ENCODE measurements around the gene DENND5B. TPM values are rescaled to one million over a fixed set of nuclear protein-coding genes. Genes with fewer than 3 reads are reported as not detected.
A peak's percentile ranks its signal among the peaks of the same experiment; 100 is the strongest.

DENND5B gene
- total and polyA plus RNA-seq, 5 donors, result 9.6 to 38.7 (median 37.1) TPM

GRCh38 chr12:31522607-31523006 is 68.3 kb downstream of the DENND5B start:
- intact Hi-C loops (cut with DNase I), result no loop called here

GRCh38 chr12:31521964-31522363 is 69.0 kb downstream of the DENND5B start:
- WGBS, result 33% methylated on average over 1 of the region's 1 CpG
- intact Hi-C loops (cut with DNase I), result no loop called here
- DNase-seq (no peak), ATAC-seq (no peak)
- H3K4me3 ChIP-seq (ENCODE audit: low read length), result no peak overlapping the region
- H3K27me3 ChIP-seq (ENCODE audit: control insufficient read depth, insufficient read depth), result no peaks in the 10 kb centered on the region
- no peak overlapping the region for H3K27ac ChIP-seq (ENCODE audit: low read length)
- H3K4me1 ChIP-seq (ENCODE audit: control insufficient read depth, insufficient read depth, low read length), result peaks cover 12% of the 10 kb centered on the region
- H3K9me3 ChIP-seq (ENCODE audit: control insufficient read depth, low read length), result no peaks in the 10 kb centered on the region

More at GRCh38 chr12:31522607-31523006, 68.3 kb downstream of the DENND5B start:
- no peak overlapping the region for H3K4me3 ChIP-seq (ENCODE audit: low read length)
- no peaks in the 10 kb centered on the region for H3K9me3 ChIP-seq (ENCODE audit: control insufficient read depth, low read length)
- ATAC-seq (no peak), DNase-seq (no peak)
- H3K27ac ChIP-seq (ENCODE audit: low read length), result no peak overlapping the region
- H3K4me1 ChIP-seq (ENCODE audit: control insufficient read depth, insufficient read depth, low read length), result peaks cover 13% of the 10 kb centered on the region
- 78% methylated on average over 7 of the region's 7 CpGs for WGBS
- H3K27me3 ChIP-seq (ENCODE audit: control insufficient read depth, insufficient read depth), result no peaks in the 10 kb centered on the region

GRCh38 chr12:31519511-31519910 is 71.4 kb downstream of the DENND5B start:
- DNase-seq (no peak), ATAC-seq (no peak)
- no peaks in the 10 kb centered on the region for H3K9me3 ChIP-seq (ENCODE audit: control insufficient read depth, low read length)
- no peaks in the 10 kb centered on the region for H3K27me3 ChIP-seq (ENCODE audit: control insufficient read depth, insufficient read depth)
- no peak overlapping the region for H3K4me3 ChIP-seq (ENCODE audit: low read length)
- H3K4me1 ChIP-seq (ENCODE audit: control insufficient read depth, insufficient read depth, low read length), result peaks cover 9% of the 10 kb centered on the region
- H3K27ac ChIP-seq (ENCODE audit: low read length), result no peak overlapping the region
- intact Hi-C loops (cut with DNase I), result no loop called here

GRCh38 chr12:31518680-31519227 is 72.2 kb downstream of the DENND5B start:
- 28% methylated on average over 4 of the region's 4 CpGs for WGBS

GRCh38 chr12:31517994-31518393 is 72.9 kb downstream of the DENND5B start:
- no peaks in the 10 kb centered on the region for H3K27me3 ChIP-seq (ENCODE audit: control insufficient read depth, insufficient read depth)
- no peak overlapping the region for H3K27ac ChIP-seq (ENCODE audit: low read length)
- ATAC-seq (no peak), DNase-seq (no peak)
- intact Hi-C loops (cut with DNase I), result no loop called here
- WGBS, result 53% methylated on average over 1 of the region's 1 CpG
- H3K4me3 ChIP-seq (ENCODE audit: low read length), result no peak overlapping the region
- H3K9me3 ChIP-seq (ENCODE audit: control insufficient read depth, low read length), result no peaks in the 10 kb centered on the region
- peaks cover 8% of the 10 kb centered on the region for H3K4me1 ChIP-seq (ENCODE audit: control insufficient read depth, insufficient read depth, low read length)

More at GRCh38 chr12:31518680-31519227, 72.2 kb downstream of the DENND5B start:
- Histone ChIP-seq H3K27ac (ENCODE audit: low read length) (no peak overlapping the region), H3K27me3 (ENCODE audit: control insufficient read depth, insufficient read depth) (no peaks in the 10 kb centered on the region), H3K4me3 (ENCODE audit: low read length) (no peak overlapping the region), H3K9me3 (ENCODE audit: control insufficient read depth, low read length) (no peaks in the 10 kb centered on the region), H3K4me1 (ENCODE audit: control insufficient read depth, insufficient read depth, low read length) (peaks cover 9% of the 10 kb centered on the region)
- peak; percentile 76 to 92 for ATAC-seq
- peak in 1 of 3 donors; percentile 24 for DNase-seq
- intact Hi-C loops (cut with DNase I), result no loop called here

- DNase-seq (no peak), ATAC-seq (no peak)
- intact Hi-C loops (cut with DNase I), result no loop called here
- H3K27ac ChIP-seq (ENCODE audit: low read length), result no peak overlapping the region
- no peak overlapping the region for H3K4me3 ChIP-seq (ENCODE audit: low read length)
- no peaks in the 10 kb centered on the region for H3K9me3 ChIP-seq (ENCODE audit: control insufficient read depth, low read length)
- no peaks in the 10 kb centered on the region for H3K27me3 ChIP-seq (ENCODE audit: control insufficient read depth, insufficient read depth)
- peaks cover 8% of the 10 kb centered on the region for H3K4me1 ChIP-seq (ENCODE audit: control insufficient read depth, insufficient read depth, low read length)
- WGBS, result 69% methylated on average over 2 of the region's 2 CpGs
Observed at GRCh38 chr12:31516702-31517101, 74.2 kb downstream of the DENND5B start.

GRCh38 chr12:31514912-31515311 is 76.0 kb downstream of the DENND5B start:
- intact Hi-C loops (cut with DNase I), result no loop called here
- 97% methylated on average over 4 of the region's 4 CpGs for WGBS
- H3K9me3 ChIP-seq (ENCODE audit: control insufficient read depth, low read length), result no peaks in the 10 kb centered on the region

GRCh38 chr12:31510034-31510433 is 80.9 kb downstream of the DENND5B start:
- DNase-seq (no peak), ATAC-seq (no peak)
- intact Hi-C loops (cut with DNase I), result no loop called here
- no peak overlapping the region for H3K4me3 ChIP-seq (ENCODE audit: low read length)
- no peaks in the 10 kb centered on the region for H3K9me3 ChIP-seq (ENCODE audit: control insufficient read depth, low read length)
- no peaks in the 10 kb centered on the region for H3K4me1 ChIP-seq (ENCODE audit: control insufficient read depth, insufficient read depth, low read length)
- H3K27me3 ChIP-seq (ENCODE audit: control insufficient read depth, insufficient read depth), result no peaks in the 10 kb centered on the region
- H3K27ac ChIP-seq (ENCODE audit: low read length), result no peak overlapping the region
- 82% methylated on average over 4 of the region's 4 CpGs for WGBS

More at GRCh38 chr12:31514912-31515311, 76.0 kb downstream of the DENND5B start:
- Histone ChIP-seq H3K27me3 (ENCODE audit: control insufficient read depth, insufficient read depth) (no peaks in the 10 kb centered on the region), H3K27ac (ENCODE audit: low read length) (no peak overlapping the region), H3K4me1 (ENCODE audit: control insufficient read depth, insufficient read depth, low read length) (peaks cover 8% of the 10 kb centered on the region), H3K4me3 (ENCODE audit: low read length) (no peak overlapping the region)
- ATAC-seq (no peak), DNase-seq (no peak)

- intact Hi-C loops (cut with DNase I), result no loop called here
- H3K4me3 ChIP-seq (ENCODE audit: low read length), result no peak overlapping the region
- H3K4me1 ChIP-seq (ENCODE audit: control insufficient read depth, insufficient read depth, low read length), result no peaks in the 10 kb centered on the region
- H3K27ac ChIP-seq (ENCODE audit: low read length), result no peak overlapping the region
- WGBS, result 76% methylated on average over 4 of the region's 4 CpGs
- DNase-seq (no peak), ATAC-seq (no peak)
- no peaks in the 10 kb centered on the region for H3K9me3 ChIP-seq (ENCODE audit: control insufficient read depth, low read length)
- H3K27me3 ChIP-seq (ENCODE audit: control insufficient read depth, insufficient read depth), result no peaks in the 10 kb centered on the region
Observed at GRCh38 chr12:31508436-31509150, 82.3 kb downstream of the DENND5B start.

- WGBS, result 97% methylated on average over 1 of the region's 1 CpG
- Histone ChIP-seq H3K4me1 (ENCODE audit: control insufficient read depth, insufficient read depth, low read length) (no peaks in the 10 kb centered on the region), H3K27me3 (ENCODE audit: control insufficient read depth, insufficient read depth) (no peaks in the 10 kb centered on the region), H3K4me3 (ENCODE audit: low read length) (no peak overlapping the region), H3K9me3 (ENCODE audit: control insufficient read depth, low read length) (no peaks in the 10 kb centered on the region), H3K27ac (ENCODE audit: low read length) (no peak overlapping the region)
- intact Hi-C loops (cut with DNase I), result no loop called here
- no peak for ATAC-seq
- no peak for DNase-seq
Observed at GRCh38 chr12:31507966-31508365, 83.0 kb downstream of the DENND5B start.

- no peak for DNase-seq
- ATAC-seq, result peak in 1 of 2 donors; percentile 62
- no peaks in the 10 kb centered on the region for H3K9me3 ChIP-seq (ENCODE audit: control insufficient read depth, low read length)
- no peak overlapping the region for H3K27ac ChIP-seq (ENCODE audit: low read length)
- peaks cover 1% of the 10 kb centered on the region for H3K4me1 ChIP-seq (ENCODE audit: control insufficient read depth, insufficient read depth, low read length)
- 80% methylated on average over 9 of the region's 9 CpGs for WGBS
- intact Hi-C loops (cut with DNase I), result no loop called here
- no peak overlapping the region for H3K4me3 ChIP-seq (ENCODE audit: low read length)
- no peaks in the 10 kb centered on the region for H3K27me3 ChIP-seq (ENCODE audit: control insufficient read depth, insufficient read depth)
Observed at GRCh38 chr12:31506515-31507306, 84.2 kb downstream of the DENND5B start.
